Testis (tissue), 2 donors: ENCODE data around the gene CDK5RAP2.

Experiments
- CTCF ChIP-seq, 3 experiments: fragments of 450-650 bp in 2 of 3; fragments of 200-600 bp in 1 of 3; sonication (generic) in 1 of 3; IDR thresholded peaks; one replicate each; pipeline ENCODE4 v1.5.1; 2016 to 2019; ENCODE audit warnings: antibody characterized with exemption in 3 of 3, mild to moderate bottlenecking in 2 of 3, moderate library complexity in 1 of 3
- POLR2A ChIP-seq: fragments of 450-650 bp; IDR thresholded peaks from one replicate; pipeline ENCODE4 v1.6.1; 2017; ENCODE audit warnings: antibody characterized with exemption, mild to moderate bottlenecking, moderate library complexity

DNA sequence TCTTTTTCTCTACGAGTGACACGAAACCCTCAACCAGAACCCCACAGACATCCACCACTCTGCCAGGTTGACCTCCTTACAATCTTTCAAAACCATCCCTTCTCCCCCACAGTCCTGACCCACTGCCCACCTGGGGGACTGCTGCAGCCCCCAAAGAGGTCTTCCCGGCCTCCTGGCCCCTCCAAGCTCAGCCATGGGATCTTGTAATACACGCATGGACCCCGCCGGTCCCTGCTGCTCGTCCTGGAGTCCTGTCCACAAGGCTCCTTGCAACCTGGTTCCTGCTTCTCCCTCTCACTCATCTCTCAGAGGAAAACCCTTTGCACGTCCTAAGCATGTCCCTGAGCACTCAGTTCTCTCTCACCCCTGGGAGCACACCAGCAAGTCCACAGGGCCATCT is 187.3 kb downstream of the CDK5RAP2 start:
- TF ChIP-seq CTCF (IDR thresholded peaks at IDR 0.05) = no peak
- TF ChIP-seq POLR2A = no peak
